ENCODE data around the gene FOXP4. TPM values are rescaled to one million over a fixed set of nuclear protein-coding genes. Genes with fewer than 3 reads are reported as not detected.

The FOXP4 gene
- polyA plus RNA-seq, 1 of the 3 experiments (the other 2 are of a cell fraction): 7.3 TPM

DNA sequence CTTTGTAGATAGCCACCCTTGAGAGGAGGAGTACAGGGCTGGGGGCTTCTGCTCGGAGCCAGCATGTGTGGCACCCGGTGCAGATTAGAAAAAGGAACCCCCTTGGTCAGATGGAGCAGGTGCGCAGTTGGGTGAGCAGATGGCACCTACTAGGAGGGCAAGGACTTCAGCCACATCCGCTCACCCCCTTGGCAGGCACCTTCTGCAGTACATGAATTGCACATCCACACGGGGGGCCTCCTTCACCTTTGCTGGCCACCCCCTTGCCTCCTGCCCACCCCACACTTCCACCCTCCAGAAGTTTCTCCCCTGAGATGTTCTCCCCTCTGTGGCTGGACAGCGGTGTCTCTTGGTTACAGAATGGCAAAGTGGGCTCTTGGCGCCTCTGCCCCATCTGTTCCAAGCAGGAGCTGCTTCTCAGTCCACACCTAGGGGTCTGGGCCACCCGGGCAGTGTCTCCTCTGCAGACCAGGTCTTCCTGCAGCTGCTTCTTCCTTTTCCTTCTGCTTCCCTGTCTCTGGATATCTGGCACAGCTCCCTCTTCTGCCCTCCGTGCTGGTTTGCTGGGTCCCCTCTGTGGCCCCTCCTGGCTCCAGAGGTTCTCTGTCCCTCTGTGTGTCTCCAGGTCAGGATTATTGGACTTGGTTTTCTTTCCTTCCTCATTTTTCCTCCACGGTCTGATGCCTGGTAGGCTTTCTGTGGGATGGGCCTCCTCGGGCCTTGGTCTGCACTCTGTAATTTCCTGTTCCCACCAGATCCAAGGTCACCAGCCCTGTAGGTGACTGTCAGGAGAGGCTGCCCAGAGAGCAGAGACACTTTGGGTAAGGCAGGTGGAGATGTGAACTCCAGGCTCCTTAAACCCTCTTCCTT is 96.1 kb downstream of the FOXP4 start:
- no peaks in the 10 kb centered on the region for H3K79me2 ChIP-seq (ENCODE audit: insufficient read depth)
- no peaks in the 10 kb centered on the region for H3F3A ChIP-seq (replicated peaks; ENCODE audit: insufficient read depth)
- no peaks in the 10 kb centered on the region for H3K9me3 ChIP-seq
- no peaks in the 10 kb centered on the region for H3K36me3 ChIP-seq (replicated peaks in 1 of 2; ENCODE audit: control insufficient read depth in 1 of 2, insufficient read depth in 2 of 2, low read length in 1 of 2)
- TF ChIP-seq EZH2phosphoT487 (IDR thresholded peaks at IDR 0.05; ENCODE audit: borderline replicate concordance, low read depth) (no peak), GABPA (IDR thresholded peaks at IDR 0.05; ENCODE audit: low read depth) (no peak), RFX5 (IDR thresholded peaks at IDR 0.05; ENCODE audit: low read length) (no peak)
- TF ChIP-seq, protein P1, sequence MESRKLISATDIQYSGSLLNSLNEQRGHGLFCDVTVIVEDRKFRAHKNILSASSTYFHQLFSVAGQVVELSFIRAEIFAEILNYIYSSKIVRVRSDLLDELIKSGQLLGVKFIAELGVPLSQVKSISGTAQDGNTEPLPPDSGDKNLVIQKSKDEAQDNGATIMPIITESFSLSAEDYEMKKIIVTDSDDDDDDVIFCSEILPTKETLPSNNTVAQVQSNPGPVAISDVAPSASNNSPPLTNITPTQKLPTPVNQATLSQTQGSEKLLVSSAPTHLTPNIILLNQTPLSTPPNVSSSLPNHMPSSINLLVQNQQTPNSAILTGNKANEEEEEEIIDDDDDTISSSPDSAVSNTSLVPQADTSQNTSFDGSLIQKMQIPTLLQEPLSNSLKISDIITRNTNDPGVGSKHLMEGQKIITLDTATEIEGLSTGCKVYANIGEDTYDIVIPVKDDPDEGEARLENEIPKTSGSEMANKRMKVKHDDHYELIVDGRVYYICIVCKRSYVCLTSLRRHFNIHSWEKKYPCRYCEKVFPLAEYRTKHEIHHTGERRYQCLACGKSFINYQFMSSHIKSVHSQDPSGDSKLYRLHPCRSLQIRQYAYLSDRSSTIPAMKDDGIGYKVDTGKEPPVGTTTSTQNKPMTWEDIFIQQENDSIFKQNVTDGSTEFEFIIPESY (IDR thresholded peaks at IDR 0.05; ENCODE audit: borderline replicate concordance, low read depth): no peak
- 73% methylated on average over 11 of the region's 11 CpGs for WGBS (ENCODE audit: low lambda C conversion rate)
- no peaks in the 10 kb centered on the region for H3K9me2 ChIP-seq
- no peak overlapping the region for H3K4me2 ChIP-seq
- H4K20me1 ChIP-seq (ENCODE audit: insufficient read depth): no peaks in the 10 kb centered on the region
- ChIA-PET POLR2A (no interaction called here), CTCF (interaction anchor here (1.2 to 2.7 kb wide), 3 partner anchors 9 to 40 kb away, joined by 3 to 7 read pairs (median 3); no protein-coding TSS in a partner anchor)
- no peak overlapping the region for H3K27ac ChIP-seq (ENCODE audit: low read depth in 2 of 2, low read length in 1 of 2)
- no peak overlapping the region for H3K9ac ChIP-seq
- DNase-seq: no peak
- H2AFZ ChIP-seq (ENCODE audit: low read depth): no peak overlapping the region
- H3K4me3 ChIP-seq (ENCODE audit: low read depth in 2 of 2, low read length in 1 of 2): no peak overlapping the region
- H3K27me3 ChIP-seq (ENCODE audit: insufficient read depth): no peaks in the 10 kb centered on the region
- peaks cover 4 to 28% of the 10 kb centered on the region in 2 experiments; a peak in 2 of 4 replicates for H3K4me1 ChIP-seq (ENCODE audit: control insufficient read depth in 1 of 2, insufficient read depth in 2 of 2, low read depth in 1 of 2, low read length in 1 of 2)

DNA sequence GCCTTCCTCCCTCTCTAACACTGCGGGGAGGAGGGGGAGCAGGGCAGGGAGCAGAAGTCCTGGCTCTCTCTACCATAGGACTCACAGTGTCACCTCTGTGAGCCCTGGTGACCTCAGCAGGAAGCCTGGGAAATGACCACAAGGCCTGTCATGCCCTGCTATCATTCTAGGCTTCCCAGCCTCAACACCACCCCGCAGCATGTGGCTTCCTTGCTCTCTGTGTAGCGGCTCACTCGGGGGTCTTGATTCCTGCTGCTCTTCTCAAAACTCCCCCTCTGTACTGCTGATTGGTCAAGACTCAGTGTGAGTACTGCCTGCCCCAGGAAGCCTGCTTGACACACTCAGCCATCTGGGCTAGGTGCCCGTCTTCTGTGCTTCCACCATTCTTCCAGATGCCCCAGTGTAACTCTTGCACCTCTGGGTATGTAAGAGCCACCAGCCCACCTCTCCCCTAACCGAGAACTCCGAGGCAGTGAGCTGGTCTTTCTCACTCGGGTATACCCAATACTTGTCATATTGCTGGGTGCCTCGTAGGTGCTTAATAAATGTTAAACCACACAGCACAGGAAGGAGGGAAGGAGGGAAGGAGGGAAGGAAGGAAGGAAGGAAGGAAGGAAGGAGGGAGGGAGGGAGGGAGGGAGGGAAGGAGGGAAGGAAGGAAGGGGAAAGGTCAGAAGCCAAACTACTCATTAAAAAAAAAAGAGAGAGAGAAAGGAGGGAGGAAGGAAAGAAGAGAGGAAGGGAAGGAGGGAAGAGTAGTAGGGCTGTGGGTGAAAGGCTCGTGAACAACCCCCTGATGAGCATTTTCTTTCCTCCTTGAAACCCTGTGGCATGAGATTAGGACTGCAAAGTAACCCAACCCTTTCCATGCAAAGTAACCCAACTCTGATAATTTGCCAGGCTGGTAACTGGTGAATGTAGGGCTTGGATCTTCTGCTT is 97.0 kb downstream of the FOXP4 start:
- Histone ChIP-seq H3K9ac (no peak overlapping the region), H4K20me1 (ENCODE audit: insufficient read depth) (no peaks in the 10 kb centered on the region), H3K27ac (ENCODE audit: low read depth in 2 of 2, low read length in 1 of 2) (no peak overlapping the region), H3K4me2 (no peak overlapping the region), H3K27me3 (ENCODE audit: insufficient read depth) (no peaks in the 10 kb centered on the region), H2AFZ (ENCODE audit: low read depth) (no peak overlapping the region), H3K4me3 (ENCODE audit: low read depth in 2 of 2, low read length in 1 of 2) (no peak overlapping the region), H3K4me1 (ENCODE audit: control insufficient read depth in 1 of 2, insufficient read depth in 2 of 2, low read depth in 1 of 2, low read length in 1 of 2) (peaks cover 4 to 23% of the 10 kb centered on the region in 2 experiments; a peak in 2 of 4 replicates), H3K9me2 (no peaks in the 10 kb centered on the region), H3K36me3 (replicated peaks in 1 of 2; ENCODE audit: control insufficient read depth in 1 of 2, insufficient read depth in 2 of 2, low read length in 1 of 2) (no peaks in the 10 kb centered on the region), H3K79me2 (ENCODE audit: insufficient read depth) (no peaks in the 10 kb centered on the region), H3F3A (replicated peaks; ENCODE audit: insufficient read depth) (no peaks in the 10 kb centered on the region), H3K9me3 (no peaks in the 10 kb centered on the region)
- 83% methylated on average over 10 of the region's 10 CpGs for WGBS (ENCODE audit: low lambda C conversion rate)
- POLR2A ChIA-PET: no interaction called here
- DNase-seq: no peak
- CTCF ChIA-PET: interaction anchor here (0.9 to 2.7 kb wide), 4 partner anchors 9 to 41 kb away, joined by 3 to 7 read pairs (median 4); no protein-coding TSS in a partner anchor
- TF ChIP-seq, protein P2, sequence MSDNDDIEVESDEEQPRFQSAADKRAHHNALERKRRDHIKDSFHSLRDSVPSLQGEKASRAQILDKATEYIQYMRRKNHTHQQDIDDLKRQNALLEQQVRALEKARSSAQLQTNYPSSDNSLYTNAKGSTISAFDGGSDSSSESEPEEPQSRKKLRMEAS (IDR thresholded peaks at IDR 0.05; ENCODE audit: low read depth): no peak
- TF ChIP-seq TCF12 (IDR thresholded peaks at IDR 0.05): no peak
- no peak for TF ChIP-seq EP300 (IDR thresholded peaks at IDR 0.05; ENCODE audit: borderline replicate concordance in 1 of 2, low read depth in 1 of 2, low read length in 1 of 2)
- TF ChIP-seq RXRA (IDR thresholded peaks at IDR 0.05; ENCODE audit: borderline replicate concordance, low read depth): no peak
- no peak for TF ChIP-seq RCOR1 (IDR thresholded peaks at IDR 0.05; ENCODE audit: low read length)
- TF ChIP-seq, protein P3, sequence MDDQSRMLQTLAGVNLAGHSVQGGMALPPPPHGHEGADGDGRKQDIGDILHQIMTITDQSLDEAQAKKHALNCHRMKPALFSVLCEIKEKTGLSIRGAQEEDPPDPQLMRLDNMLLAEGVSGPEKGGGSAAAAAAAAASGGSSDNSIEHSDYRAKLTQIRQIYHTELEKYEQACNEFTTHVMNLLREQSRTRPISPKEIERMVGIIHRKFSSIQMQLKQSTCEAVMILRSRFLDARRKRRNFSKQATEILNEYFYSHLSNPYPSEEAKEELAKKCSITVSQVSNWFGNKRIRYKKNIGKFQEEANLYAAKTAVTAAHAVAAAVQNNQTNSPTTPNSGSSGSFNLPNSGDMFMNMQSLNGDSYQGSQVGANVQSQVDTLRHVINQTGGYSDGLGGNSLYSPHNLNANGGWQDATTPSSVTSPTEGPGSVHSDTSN (IDR thresholded peaks at IDR 0.05): no peak
- TF ChIP-seq MXI1 (IDR thresholded peaks at IDR 0.05; ENCODE audit: low read depth, low read length): no peak
- no peak for TF ChIP-seq FOXJ3 (CRISPR knock-in tag; IDR thresholded peaks at IDR 0.05)
- TF ChIP-seq, protein P1 (IDR thresholded peaks at IDR 0.05; ENCODE audit: borderline replicate concordance, low read depth): no peak
- no peak for TF ChIP-seq NRF1 (IDR thresholded peaks at IDR 0.05; ENCODE audit: low read depth, low read length)
- TF ChIP-seq RFX5 (IDR thresholded peaks at IDR 0.05; ENCODE audit: low read length): no peak
